OCI-LY1 (cell line): ENCODE measurements around the gene PPCDC.

Experiments
- H2AFZ ChIP-seq: fragments of 200-600 bp; sonication (generic), shearing (Covaris generic); 2 replicates; pipeline ENCODE4 v1.6.0; 2014; ENCODE audit warnings: antibody characterized with exemption, mild to moderate bottlenecking, low read length
- H3F3A ChIP-seq: fragments of 200-600 bp; sonication (generic), shearing (Covaris generic); 2 replicates; pipeline ENCODE4 v1.6.0; 2014; ENCODE audit warnings: mild to moderate bottlenecking, antibody characterized with exemption, low read length, moderate library complexity; ENCODE audit not compliant: insufficient read depth
- H3K27ac ChIP-seq: fragments of 200-600 bp; sonication (generic); 2 replicates; pipeline ENCODE4 v1.5.1; 2014; ENCODE audit warnings: low read length, mixed run types, mild to moderate bottlenecking, low read depth; ENCODE audit not compliant: poor library complexity, severe bottlenecking
- H3K27me3 ChIP-seq: fragments of 200-600 bp; sonication (generic); 2 replicates; pipeline ENCODE4 v1.6.0; 2014; ENCODE audit warnings: antibody characterized with exemption, mild to moderate bottlenecking, low read length, moderate library complexity; ENCODE audit not compliant: insufficient read depth
- H3K36me3 ChIP-seq: fragments of 200-600 bp; sonication (generic); 2 replicates; pipeline ENCODE4 v1.6.1; 2014; ENCODE audit warnings: mild to moderate bottlenecking, antibody characterized with exemption, low read length, moderate library complexity, mixed read lengths; ENCODE audit not compliant: insufficient read depth
- H3K4me1 ChIP-seq: fragments of 200-600 bp; sonication (generic); 2 replicates; pipeline ENCODE4 v1.5.1; 2014; ENCODE audit warnings: mild to moderate bottlenecking, low read length, moderate library complexity; ENCODE audit not compliant: insufficient read depth, severe bottlenecking
- H3K4me2 ChIP-seq: fragments of 200-600 bp; sonication (generic), shearing (Covaris generic); 2 replicates; pipeline ENCODE4 v1.6.1; 2014; ENCODE audit warnings: low read length
- H3K4me3 ChIP-seq: fragments of 200-600 bp; sonication (generic); 2 replicates; pipeline ENCODE4 v1.5.1; 2014; ENCODE audit warnings: low read length, low read depth, mild to moderate bottlenecking, mixed read lengths; ENCODE audit not compliant: poor library complexity, severe bottlenecking
- H3K79me2 ChIP-seq: fragments of 200-600 bp; shearing (Covaris generic); 2 replicates; pipeline ENCODE4 v1.6.1; 2016; ENCODE audit warnings: mixed run types, low read length, mixed read lengths; ENCODE audit not compliant: insufficient read depth
- H3K9ac ChIP-seq: fragments of 200-600 bp; sonication (generic), shearing (Covaris generic); 2 replicates; pipeline ENCODE4 v1.6.1; 2014; ENCODE audit warnings: mild to moderate bottlenecking, low read length, mixed read lengths
- H3K9me2 ChIP-seq: fragments of 200-600 bp; sonication (generic), shearing (Covaris generic); 2 replicates; pipeline ENCODE4 v1.6.1; 2014; ENCODE audit warnings: low read depth, mild to moderate bottlenecking, low read length, mixed read lengths
- H3K9me3 ChIP-seq: fragments of 200-600 bp; shearing (Covaris generic); 2 replicates; pipeline ENCODE4 v1.6.1; 2014; ENCODE audit warnings: low read length, mixed read lengths
- H4K20me1 ChIP-seq: fragments of 200-600 bp; sonication (generic), shearing (Covaris generic); 2 replicates; pipeline ENCODE4 v1.6.0; 2016; ENCODE audit warnings: mild to moderate bottlenecking, low read length; ENCODE audit not compliant: insufficient read depth
- EZH2 ChIP-seq: fragments of 200-600 bp; sonication (generic), shearing (Covaris generic); IDR thresholded peaks from 2 replicates; pipeline ENCODE4 v1.8.0; 2017; ENCODE audit warnings: borderline replicate concordance, mixed run types, mild to moderate bottlenecking, antibody characterized with exemption, low read length, moderate library complexity, mixed read lengths
- TF ChIP-seq, protein P1 (sequence below): fragments of 200-600 bp; sonication (generic), shearing (Covaris generic); IDR thresholded peaks from 2 replicates; pipeline ENCODE4 v1.5.1; 2017; ENCODE audit warnings: mild to moderate bottlenecking, antibody characterized with exemption, low read length, moderate library complexity, mixed read lengths

The PPCDC gene

GRCh38 chr15:75025548-75026260 is 2.3 kb downstream of the PPCDC start:
- Histone ChIP-seq H3K4me1 (peaks cover 37% of the 10 kb centered on the region), H3K9me2 (no peaks in the 10 kb centered on the region), H3K27ac (peak overlapping the region; percentile 82), H3F3A (0 out of 2 replicates have a peak, but pooled peaks cover 4% of the 10 kb centered on the region), H3K4me2 (no peak overlapping the region), H2AFZ (no peak overlapping the region), H3K79me2 (peaks cover 7% of the 10 kb centered on the region; the same call in 1 of the 2 replicates), H3K9ac (peak overlapping the region; percentile 34; the same call in 1 of the 2 replicates), H3K27me3 (no peaks in the 10 kb centered on the region), H3K9me3 (no peaks in the 10 kb centered on the region), H4K20me1 (no peaks in the 10 kb centered on the region), H3K36me3 (peaks cover 25% of the 10 kb centered on the region), H3K4me3 (no peak overlapping the region)
- TF ChIP-seq, protein P1, sequence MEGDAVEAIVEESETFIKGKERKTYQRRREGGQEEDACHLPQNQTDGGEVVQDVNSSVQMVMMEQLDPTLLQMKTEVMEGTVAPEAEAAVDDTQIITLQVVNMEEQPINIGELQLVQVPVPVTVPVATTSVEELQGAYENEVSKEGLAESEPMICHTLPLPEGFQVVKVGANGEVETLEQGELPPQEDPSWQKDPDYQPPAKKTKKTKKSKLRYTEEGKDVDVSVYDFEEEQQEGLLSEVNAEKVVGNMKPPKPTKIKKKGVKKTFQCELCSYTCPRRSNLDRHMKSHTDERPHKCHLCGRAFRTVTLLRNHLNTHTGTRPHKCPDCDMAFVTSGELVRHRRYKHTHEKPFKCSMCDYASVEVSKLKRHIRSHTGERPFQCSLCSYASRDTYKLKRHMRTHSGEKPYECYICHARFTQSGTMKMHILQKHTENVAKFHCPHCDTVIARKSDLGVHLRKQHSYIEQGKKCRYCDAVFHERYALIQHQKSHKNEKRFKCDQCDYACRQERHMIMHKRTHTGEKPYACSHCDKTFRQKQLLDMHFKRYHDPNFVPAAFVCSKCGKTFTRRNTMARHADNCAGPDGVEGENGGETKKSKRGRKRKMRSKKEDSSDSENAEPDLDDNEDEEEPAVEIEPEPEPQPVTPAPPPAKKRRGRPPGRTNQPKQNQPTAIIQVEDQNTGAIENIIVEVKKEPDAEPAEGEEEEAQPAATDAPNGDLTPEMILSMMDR = no peak
- no peak for TF ChIP-seq EZH2

DNA sequence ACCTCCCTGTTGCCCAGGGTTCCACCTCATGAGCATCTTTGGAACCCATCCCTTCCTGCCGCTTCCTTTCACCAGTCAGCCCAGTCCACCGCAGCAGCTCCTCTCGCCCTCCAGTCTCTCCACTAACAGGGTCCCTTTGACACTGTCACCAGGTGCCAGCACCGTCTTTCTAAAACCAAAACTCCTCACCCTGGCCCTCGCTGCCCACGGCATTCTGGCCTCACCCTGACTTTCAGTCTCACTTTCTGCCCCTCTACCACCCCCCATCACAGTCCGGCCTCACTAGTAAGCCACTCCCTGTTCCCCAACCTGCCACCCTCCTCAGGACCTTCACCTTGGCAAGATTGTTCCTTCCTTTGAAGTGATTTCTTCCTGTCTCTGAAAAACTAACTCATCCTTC is 4.2 kb downstream of the PPCDC start:
- no peak overlapping the region for H3K9ac ChIP-seq
- H2AFZ ChIP-seq = no peak overlapping the region
- H3K79me2 ChIP-seq = peaks cover 7% of the 10 kb centered on the region; the same call in 1 of the 2 replicates
- TF ChIP-seq, protein P1 = no peak
- no peak for TF ChIP-seq EZH2
- H3K4me1 ChIP-seq = peaks cover 37% of the 10 kb centered on the region
- peaks cover 19% of the 10 kb centered on the region for H3K36me3 ChIP-seq
- 0 out of 2 replicates have a peak, but pooled peaks cover under 1% of the 10 kb centered on the region for H3F3A ChIP-seq
- no peak overlapping the region for H3K4me3 ChIP-seq
- no peaks in the 10 kb centered on the region for H3K9me3 ChIP-seq
- no peak overlapping the region for H3K4me2 ChIP-seq
- no peak overlapping the region for H3K27ac ChIP-seq
- H4K20me1 ChIP-seq = no peaks in the 10 kb centered on the region
- H3K27me3 ChIP-seq = no peaks in the 10 kb centered on the region
- H3K9me2 ChIP-seq = no peaks in the 10 kb centered on the region

GRCh38 chr15:75028991-75029377 is 5.6 kb downstream of the PPCDC start:
- Histone ChIP-seq H3K79me2 (peaks cover 4% of the 10 kb centered on the region; the same call in 1 of the 2 replicates), H4K20me1 (no peaks in the 10 kb centered on the region), H3F3A (no peaks in the 10 kb centered on the region), H2AFZ (no peak overlapping the region), H3K27ac (peak overlapping the region; percentile 32), H3K4me3 (no peak overlapping the region), H3K9me3 (no peaks in the 10 kb centered on the region), H3K4me2 (no peak overlapping the region; the same call in 1 of the 2 replicates), H3K36me3 (peaks cover 23% of the 10 kb centered on the region), H3K27me3 (no peaks in the 10 kb centered on the region), H3K4me1 (peaks cover 30% of the 10 kb centered on the region), H3K9me2 (no peaks in the 10 kb centered on the region), H3K9ac (peak overlapping the region; percentile 18; the same call in 1 of the 2 replicates)
- TF ChIP-seq, protein P1 = no peak
- TF ChIP-seq EZH2 = no peak
